Parathyroid adenoma (tissue), 2 donors: Measurements from ENCODE around the gene SEZ6L.

Source experiments
- H2AFZ ChIP-seq: fragments of 300-600 bp; sonication (generic); one replicate; pipeline ENCODE4 v1.7.0; 2017; ENCODE audit warnings: antibody characterized with exemption, mild to moderate bottlenecking
- H3K27ac ChIP-seq: fragments of 300-600 bp; sonication (generic); one replicate; pipeline ENCODE4 v1.7.0; 2017
- H3K27me3 ChIP-seq: fragments of 300-600 bp; sonication (generic); one replicate; pipeline ENCODE4 v1.7.0; 2017; ENCODE audit warnings: low read length; ENCODE audit not compliant: control insufficient read depth, insufficient read depth
- H3K36me3 ChIP-seq: fragments of 300-600 bp; sonication (generic); one replicate; pipeline ENCODE4 v1.7.0; 2017; ENCODE audit warnings: low read length; ENCODE audit not compliant: control insufficient read depth, insufficient read depth
- H3K4me1 ChIP-seq: fragments of 300-600 bp; sonication (generic); one replicate; pipeline ENCODE4 v1.7.0; 2017; ENCODE audit warnings: control low read depth
- H3K4me2 ChIP-seq: fragments of 300-600 bp; sonication (generic); one replicate; pipeline ENCODE4 v1.7.0; 2017; ENCODE audit warnings: low read length
- H3K4me3 ChIP-seq: fragments of 300-600 bp; sonication (generic); one replicate; pipeline ENCODE4 v1.7.0; 2017; ENCODE audit warnings: low read depth, low read length
- H3K79me2 ChIP-seq: fragments of 300-600 bp; sonication (generic); one replicate; pipeline ENCODE4 v1.7.0; 2017; ENCODE audit warnings: control low read depth
- H3K9ac ChIP-seq: fragments of 300-600 bp; sonication (generic); one replicate; pipeline ENCODE4 v1.7.0; 2017; ENCODE audit warnings: mild to moderate bottlenecking
- H3K9me3 ChIP-seq: fragments of 300-600 bp; sonication (generic); one replicate; pipeline ENCODE4 v1.7.0; 2017; ENCODE audit warnings: low read length; ENCODE audit not compliant: control insufficient read depth
- TF ChIP-seq, protein P1 (sequence below): fragments of 300-600 bp; sonication (generic); IDR thresholded peaks from one replicate; pipeline ENCODE4 v1.7.0; 2017; ENCODE audit warnings: antibody characterized with exemption, mild to moderate bottlenecking
- donor health status: primary hyperparathyroidism.

SEZ6L gene

GRCh38 chr22:26172389-26172990 lies 3.2 kb downstream of the SEZ6L start:
- H3K27ac ChIP-seq: no peak overlapping the region

DNA sequence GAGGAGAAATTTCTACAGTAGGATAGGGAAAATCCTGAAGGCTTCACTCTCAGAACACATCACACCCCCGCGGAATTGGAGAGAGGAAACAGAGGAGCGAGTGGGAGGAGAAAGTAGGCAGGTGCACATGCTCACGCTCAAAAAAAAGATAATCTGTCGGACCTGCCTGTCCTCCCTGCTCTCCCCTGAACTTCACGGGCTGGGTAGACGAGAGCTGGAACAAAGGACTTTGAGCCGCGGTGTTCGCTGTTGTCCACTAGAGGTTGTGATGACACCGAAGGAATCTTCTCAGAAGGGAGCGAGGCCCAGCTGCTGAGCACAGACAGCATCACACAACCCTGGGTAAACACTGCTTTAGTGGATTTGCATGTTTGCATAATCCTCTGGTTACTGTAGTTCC lies 5.0 kb downstream of the SEZ6L start:
- Histone ChIP-seq H3K9ac (no peak overlapping the region), H3K79me2 (no peaks in the 10 kb centered on the region), H3K27me3 (no peaks in the 10 kb centered on the region), H3K4me2 (no peak overlapping the region), H3K4me3 (no peak overlapping the region), H3K9me3 (no peaks in the 10 kb centered on the region), H3K27ac (no peak overlapping the region), H3K36me3 (no peaks in the 10 kb centered on the region), H2AFZ (no peak overlapping the region), H3K4me1 (no peaks in the 10 kb centered on the region)
- TF ChIP-seq, protein P1, sequence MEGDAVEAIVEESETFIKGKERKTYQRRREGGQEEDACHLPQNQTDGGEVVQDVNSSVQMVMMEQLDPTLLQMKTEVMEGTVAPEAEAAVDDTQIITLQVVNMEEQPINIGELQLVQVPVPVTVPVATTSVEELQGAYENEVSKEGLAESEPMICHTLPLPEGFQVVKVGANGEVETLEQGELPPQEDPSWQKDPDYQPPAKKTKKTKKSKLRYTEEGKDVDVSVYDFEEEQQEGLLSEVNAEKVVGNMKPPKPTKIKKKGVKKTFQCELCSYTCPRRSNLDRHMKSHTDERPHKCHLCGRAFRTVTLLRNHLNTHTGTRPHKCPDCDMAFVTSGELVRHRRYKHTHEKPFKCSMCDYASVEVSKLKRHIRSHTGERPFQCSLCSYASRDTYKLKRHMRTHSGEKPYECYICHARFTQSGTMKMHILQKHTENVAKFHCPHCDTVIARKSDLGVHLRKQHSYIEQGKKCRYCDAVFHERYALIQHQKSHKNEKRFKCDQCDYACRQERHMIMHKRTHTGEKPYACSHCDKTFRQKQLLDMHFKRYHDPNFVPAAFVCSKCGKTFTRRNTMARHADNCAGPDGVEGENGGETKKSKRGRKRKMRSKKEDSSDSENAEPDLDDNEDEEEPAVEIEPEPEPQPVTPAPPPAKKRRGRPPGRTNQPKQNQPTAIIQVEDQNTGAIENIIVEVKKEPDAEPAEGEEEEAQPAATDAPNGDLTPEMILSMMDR: no peak

More at GRCh38 chr22:26172389-26172990, 3.2 kb downstream of the SEZ6L start:
- Histone ChIP-seq H3K27me3 (no peaks in the 10 kb centered on the region), H3K9me3 (no peaks in the 10 kb centered on the region), H3K79me2 (no peaks in the 10 kb centered on the region), H3K4me3 (no peak overlapping the region), H3K4me1 (no peaks in the 10 kb centered on the region), H2AFZ (no peak overlapping the region), H3K36me3 (no peaks in the 10 kb centered on the region), H3K4me2 (no peak overlapping the region), H3K9ac (no peak overlapping the region)
- TF ChIP-seq, protein P1: peak; percentile 34

DNA sequence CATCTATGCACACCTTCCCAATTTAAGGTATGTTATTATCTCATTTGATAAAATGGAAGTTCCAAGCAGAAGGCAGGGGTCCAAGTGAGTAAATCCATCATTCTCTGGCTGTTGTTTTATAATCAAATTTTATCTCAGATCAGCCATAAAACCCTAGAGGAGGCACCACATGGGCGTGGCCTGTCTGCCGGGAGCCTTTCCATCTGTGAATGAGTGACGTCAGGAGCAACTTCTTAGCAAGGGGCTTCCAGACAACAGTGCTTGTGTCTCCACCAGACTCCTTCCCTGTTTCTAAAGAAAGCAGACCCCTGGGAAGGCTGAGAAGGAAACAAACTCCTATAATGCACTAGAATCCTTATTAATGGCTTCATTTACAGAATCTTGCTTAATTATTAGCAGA lies 13.5 kb downstream of the SEZ6L start:
- H2AFZ ChIP-seq: no peak overlapping the region

DNA sequence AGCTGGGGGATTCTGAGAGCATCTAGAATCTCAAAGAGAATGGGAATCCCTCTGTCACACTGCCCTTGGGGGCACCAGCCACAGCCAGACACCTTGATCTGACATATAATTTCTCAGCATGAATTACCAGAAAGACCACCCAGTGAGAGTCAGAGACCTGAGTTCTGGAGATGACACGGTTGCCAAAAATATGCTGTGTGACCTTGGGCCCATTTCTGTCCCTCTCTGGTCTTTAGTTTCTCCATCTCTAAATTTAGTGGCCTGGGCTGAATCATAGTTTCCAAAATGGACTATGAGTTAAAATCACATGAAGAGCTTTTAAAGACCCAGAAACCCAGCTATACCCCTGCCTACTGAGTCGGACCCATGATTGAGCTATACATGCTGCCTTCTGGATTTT lies 15.9 kb downstream of the SEZ6L start:
- Histone ChIP-seq H3K4me1 (no peaks in the 10 kb centered on the region), H3K9ac (no peak overlapping the region), H2AFZ (no peak overlapping the region), H3K9me3 (no peaks in the 10 kb centered on the region), H3K4me2 (no peak overlapping the region), H3K27me3 (no peaks in the 10 kb centered on the region), H3K27ac (no peak overlapping the region), H3K4me3 (no peak overlapping the region), H3K79me2 (no peaks in the 10 kb centered on the region), H3K36me3 (no peaks in the 10 kb centered on the region)
- TF ChIP-seq, protein P1: no peak

More for the DNA sequence above, 13.5 kb downstream of the SEZ6L start:
- no peaks in the 10 kb centered on the region for H3K36me3 ChIP-seq
- H3K9ac ChIP-seq: no peak overlapping the region
- H3K79me2 ChIP-seq: no peaks in the 10 kb centered on the region
- H3K4me2 ChIP-seq: no peak overlapping the region
- H3K4me1 ChIP-seq: no peaks in the 10 kb centered on the region
- no peak overlapping the region for H3K4me3 ChIP-seq
- no peak overlapping the region for H3K27ac ChIP-seq
- H3K9me3 ChIP-seq: no peaks in the 10 kb centered on the region
- TF ChIP-seq, protein P1: no peak
- no peaks in the 10 kb centered on the region for H3K27me3 ChIP-seq

DNA sequence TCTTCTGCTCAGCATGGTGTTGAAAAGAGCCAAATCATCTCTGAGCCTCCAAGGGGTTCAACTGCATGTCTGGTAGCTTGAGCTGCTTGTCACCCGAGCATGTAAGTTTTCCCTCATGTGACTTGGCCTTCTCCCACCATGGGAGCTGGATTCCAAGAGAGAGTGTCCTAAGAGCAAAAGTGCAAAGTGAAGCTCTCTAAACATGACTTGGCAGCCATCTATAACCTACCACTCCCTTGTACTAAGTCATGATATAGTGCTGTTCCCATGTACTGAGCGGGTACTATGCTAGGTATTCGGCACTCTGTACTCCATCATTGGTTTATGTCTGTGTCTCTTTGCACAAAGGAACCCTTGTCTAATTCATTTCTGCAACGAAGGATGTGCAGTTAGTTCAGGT lies 19.1 kb downstream of the SEZ6L start:
- Histone ChIP-seq H3K27ac (no peak overlapping the region), H3K79me2 (no peaks in the 10 kb centered on the region), H3K4me3 (no peak overlapping the region), H2AFZ (no peak overlapping the region), H3K27me3 (no peaks in the 10 kb centered on the region), H3K9ac (no peak overlapping the region), H3K4me1 (no peaks in the 10 kb centered on the region), H3K9me3 (no peaks in the 10 kb centered on the region), H3K4me2 (no peak overlapping the region), H3K36me3 (no peaks in the 10 kb centered on the region)
- TF ChIP-seq, protein P1: no peak
